ENCODE data around the gene IGFALS. TPM values are rescaled to one million over a fixed set of nuclear protein-coding genes. Genes with fewer than 3 reads are reported as not detected.
A peak's percentile ranks its signal among the peaks of the same experiment; 100 is the strongest.

The IGFALS gene
- total and polyA plus RNA-seq, 2 of the 4 experiments (the other 2 are of a cell fraction) = not detected

DNA sequence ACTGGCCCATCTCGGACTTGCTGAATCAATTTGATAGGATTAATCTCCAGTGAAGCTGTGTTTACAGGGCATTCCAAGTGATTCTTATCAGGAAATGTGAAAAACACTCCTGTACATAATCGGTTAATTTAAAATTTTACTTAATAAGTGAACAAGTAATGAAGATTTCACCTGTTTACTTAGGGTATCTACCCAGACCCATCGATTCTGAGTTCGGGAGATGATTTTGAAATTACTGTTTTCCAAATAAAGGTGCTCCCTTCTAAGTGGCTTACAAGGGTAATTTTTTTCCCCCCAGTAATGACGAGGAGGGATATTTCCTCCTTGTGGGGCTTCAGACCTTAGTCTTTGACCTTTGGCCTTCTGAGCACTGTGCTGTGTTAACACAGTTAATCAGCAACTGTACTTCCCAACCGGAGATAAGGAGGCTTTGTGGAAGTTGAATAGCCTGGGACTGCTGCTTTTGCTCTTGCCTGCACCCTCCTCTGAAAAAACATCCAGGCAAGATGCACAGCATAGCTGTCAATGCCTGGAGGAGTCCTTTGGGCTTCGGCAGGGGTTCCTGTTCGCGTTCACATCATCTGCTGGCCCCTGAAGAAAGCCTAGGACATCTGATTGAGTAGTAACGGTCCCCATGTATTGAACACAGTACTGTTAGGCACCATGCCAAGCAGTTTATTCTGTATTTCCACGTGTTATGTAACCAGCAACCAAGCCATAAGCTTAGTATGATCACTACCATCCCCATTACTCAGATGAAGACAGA, 35.3 kb upstream of the IGFALS start:
- H2AFZ ChIP-seq (replicated peaks; ENCODE audit: low read length, poor library complexity) = no peak overlapping the region
- DNase-seq (no peak), ATAC-seq (ENCODE audit: low read depth) (no peak)
- no peak overlapping the region for H4K5ac ChIP-seq (ENCODE audit: low read depth, low read length)
- peaks cover 18 to 60% of the 10 kb centered on the region in 2 experiments for H3K79me1 ChIP-seq (ENCODE audit: low read depth in 1 of 2, low read length in 2 of 2)
- dilution Hi-C loops (cut with HindIII; ENCODE audit: low sequenced_read_pairs, unreplicated experiment) = no loop called here
- H4K91ac ChIP-seq (ENCODE audit: insufficient read depth, low read depth, low read length) = no peak overlapping the region
- H3K9me1 ChIP-seq (ENCODE audit: insufficient read depth, low read length) = peaks cover 11% of the 10 kb centered on the region
- no peak overlapping the region for H3K27ac ChIP-seq (ENCODE audit: insufficient read depth, low read length)
- H2BK15ac ChIP-seq (ENCODE audit: low read depth, low read length) = no peak overlapping the region
- 80% methylated on average over 1 of the region's 11 CpGs; no CpG with 5 or more reads in 1 of the 2 experiments for WGBS, 2 experiments (ENCODE audit: extremely low coverage in 2 of 2, insufficient read length in 1 of 2)
- no peak overlapping the region for H4K8ac ChIP-seq (ENCODE audit: low read depth in 2 of 2, low read length in 2 of 2)
- H2BK120ac ChIP-seq (ENCODE audit: low read depth, low read length) = no peak overlapping the region
- peaks cover 8% of the 10 kb centered on the region for H3K36me3 ChIP-seq (ENCODE audit: control insufficient read depth, insufficient read depth, low read length)
- ChIA-PET CTCF (no interaction called here), POLR2A (ENCODE audit: unreplicated experiment) (no interaction called here)
- H2AK9ac ChIP-seq (replicated peaks; ENCODE audit: low read depth, low read length, poor library complexity) = no peak overlapping the region
- H3K23ac ChIP-seq (ENCODE audit: low read depth, low read length) = no peak overlapping the region; the same call in 1 of the 2 replicates
- H3K18ac ChIP-seq (ENCODE audit: low read depth, low read length) = no peak overlapping the region
- peaks cover 15% of the 10 kb centered on the region; the same call in 1 of the 2 replicates for H4K20me1 ChIP-seq (ENCODE audit: insufficient read depth, low read length)
- no peak overlapping the region for H3K9ac ChIP-seq (ENCODE audit: low read depth, low read length)
- H3K4ac ChIP-seq (ENCODE audit: low read depth, low read length) = no peak overlapping the region
- H3K56ac ChIP-seq (ENCODE audit: extremely low read depth, insufficient read depth, low read length) = no peak overlapping the region
- H3K9me3 ChIP-seq (ENCODE audit: control insufficient read depth, insufficient read depth, low read length) = no peaks in the 10 kb centered on the region
- no peak overlapping the region for H2BK20ac ChIP-seq (ENCODE audit: low read depth, low read length)
- in situ Hi-C loops (cut with MboI; ENCODE audit: low sequenced_read_pairs) = no loop called here
- H2BK5ac ChIP-seq (ENCODE audit: low read depth, low read length, poor library complexity, severe bottlenecking) = no peak overlapping the region
- BruUV-seq (replicated peaks) = no TSS peak
- H2AK5ac ChIP-seq (ENCODE audit: low read depth, low read length) = no peak overlapping the region
- no peaks in the 10 kb centered on the region for H3K27me3 ChIP-seq (ENCODE audit: control insufficient read depth, insufficient read depth, low read length)
- no peak overlapping the region for H3K14ac ChIP-seq (replicated peaks; ENCODE audit: low read depth, low read length)
- H3K4me3 ChIP-seq (ENCODE audit: insufficient read depth, low read depth, low read length) = no peak overlapping the region
- intact Hi-C loops (cut with micrococcal nuclease) = loop anchor here (5.0 kb wide), 1 partner anchor 47 kb away; the partner anchor contains the start of genes NUBP2 and SPSB3
- H3K4me2 ChIP-seq (ENCODE audit: low read depth, low read length) = peak overlapping the region; percentile 6; the same call in 1 of the 2 replicates
- H3K4me1 ChIP-seq (ENCODE audit: control insufficient read depth, insufficient read depth, low read length) = peaks cover 6% of the 10 kb centered on the region; the same call in 1 of the 2 replicates
- TF ChIP-seq, protein P1, sequence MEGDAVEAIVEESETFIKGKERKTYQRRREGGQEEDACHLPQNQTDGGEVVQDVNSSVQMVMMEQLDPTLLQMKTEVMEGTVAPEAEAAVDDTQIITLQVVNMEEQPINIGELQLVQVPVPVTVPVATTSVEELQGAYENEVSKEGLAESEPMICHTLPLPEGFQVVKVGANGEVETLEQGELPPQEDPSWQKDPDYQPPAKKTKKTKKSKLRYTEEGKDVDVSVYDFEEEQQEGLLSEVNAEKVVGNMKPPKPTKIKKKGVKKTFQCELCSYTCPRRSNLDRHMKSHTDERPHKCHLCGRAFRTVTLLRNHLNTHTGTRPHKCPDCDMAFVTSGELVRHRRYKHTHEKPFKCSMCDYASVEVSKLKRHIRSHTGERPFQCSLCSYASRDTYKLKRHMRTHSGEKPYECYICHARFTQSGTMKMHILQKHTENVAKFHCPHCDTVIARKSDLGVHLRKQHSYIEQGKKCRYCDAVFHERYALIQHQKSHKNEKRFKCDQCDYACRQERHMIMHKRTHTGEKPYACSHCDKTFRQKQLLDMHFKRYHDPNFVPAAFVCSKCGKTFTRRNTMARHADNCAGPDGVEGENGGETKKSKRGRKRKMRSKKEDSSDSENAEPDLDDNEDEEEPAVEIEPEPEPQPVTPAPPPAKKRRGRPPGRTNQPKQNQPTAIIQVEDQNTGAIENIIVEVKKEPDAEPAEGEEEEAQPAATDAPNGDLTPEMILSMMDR (conservative IDR thresholded peaks at IDR 0.05; ENCODE audit: low read depth, low read length) = no peak
- TF ChIP-seq USF2 (IDR thresholded peaks at IDR 0.05; ENCODE audit: low read depth, low read length) = no peak
